ENCODE data around the gene MARCHF7.
"Not testable (repeated sequence)": the region's sequence is repeated elsewhere in the genome, so short reads cannot be mapped to it uniquely, and the experiment has no call there.

MARCHF7 gene, protein sequence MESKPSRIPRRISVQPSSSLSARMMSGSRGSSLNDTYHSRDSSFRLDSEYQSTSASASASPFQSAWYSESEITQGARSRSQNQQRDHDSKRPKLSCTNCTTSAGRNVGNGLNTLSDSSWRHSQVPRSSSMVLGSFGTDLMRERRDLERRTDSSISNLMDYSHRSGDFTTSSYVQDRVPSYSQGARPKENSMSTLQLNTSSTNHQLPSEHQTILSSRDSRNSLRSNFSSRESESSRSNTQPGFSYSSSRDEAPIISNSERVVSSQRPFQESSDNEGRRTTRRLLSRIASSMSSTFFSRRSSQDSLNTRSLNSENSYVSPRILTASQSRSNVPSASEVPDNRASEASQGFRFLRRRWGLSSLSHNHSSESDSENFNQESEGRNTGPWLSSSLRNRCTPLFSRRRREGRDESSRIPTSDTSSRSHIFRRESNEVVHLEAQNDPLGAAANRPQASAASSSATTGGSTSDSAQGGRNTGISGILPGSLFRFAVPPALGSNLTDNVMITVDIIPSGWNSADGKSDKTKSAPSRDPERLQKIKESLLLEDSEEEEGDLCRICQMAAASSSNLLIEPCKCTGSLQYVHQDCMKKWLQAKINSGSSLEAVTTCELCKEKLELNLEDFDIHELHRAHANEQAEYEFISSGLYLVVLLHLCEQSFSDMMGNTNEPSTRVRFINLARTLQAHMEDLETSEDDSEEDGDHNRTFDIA

DNA sequence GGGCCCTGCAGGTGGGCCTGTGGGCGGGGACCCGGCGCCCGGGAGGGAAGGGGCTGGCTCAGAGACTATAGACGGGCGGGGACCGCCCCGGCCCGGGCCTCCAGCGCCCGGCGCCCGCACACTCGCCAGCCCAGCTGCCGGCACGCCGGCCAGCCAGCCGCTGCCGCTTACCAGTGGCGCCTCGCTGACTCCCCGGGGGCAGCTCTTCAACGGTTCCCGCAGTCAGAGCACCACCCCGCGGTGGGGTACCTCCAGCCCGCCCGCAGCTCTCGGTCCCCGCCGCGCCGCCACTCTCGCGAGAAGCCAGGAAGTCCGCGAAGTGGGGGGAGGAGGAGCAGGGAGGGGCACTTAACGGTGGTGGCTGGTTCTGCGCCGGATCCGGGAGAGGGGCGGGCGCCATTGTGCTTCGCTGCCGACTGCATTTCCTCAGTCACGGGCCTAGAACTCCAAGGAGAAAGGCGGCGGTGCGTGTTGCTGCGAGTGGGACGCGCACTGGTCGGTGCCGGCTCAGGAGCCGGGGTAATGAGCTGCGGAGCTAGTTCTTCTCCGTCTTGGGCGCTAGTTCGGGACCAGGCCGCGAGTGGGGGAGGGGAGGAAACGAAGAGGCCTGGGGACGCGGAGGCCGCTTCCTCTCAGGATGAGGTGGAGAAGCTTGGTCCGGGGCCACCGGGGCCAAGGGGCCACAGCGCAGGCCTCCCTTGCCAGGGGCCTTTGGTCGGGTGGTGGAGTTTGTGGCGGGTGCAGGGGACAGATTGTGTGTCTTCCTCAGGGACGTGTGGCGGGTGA is at the start of gene MARCHF7:
TSS of gene MARCHF7 (plus strand) at position 364 of the 786 bp plus-strand sequence. CDS start 16,517 bp downstream, outside the sequence.
- peak; percentile 93 for DNase-seq

DNA sequence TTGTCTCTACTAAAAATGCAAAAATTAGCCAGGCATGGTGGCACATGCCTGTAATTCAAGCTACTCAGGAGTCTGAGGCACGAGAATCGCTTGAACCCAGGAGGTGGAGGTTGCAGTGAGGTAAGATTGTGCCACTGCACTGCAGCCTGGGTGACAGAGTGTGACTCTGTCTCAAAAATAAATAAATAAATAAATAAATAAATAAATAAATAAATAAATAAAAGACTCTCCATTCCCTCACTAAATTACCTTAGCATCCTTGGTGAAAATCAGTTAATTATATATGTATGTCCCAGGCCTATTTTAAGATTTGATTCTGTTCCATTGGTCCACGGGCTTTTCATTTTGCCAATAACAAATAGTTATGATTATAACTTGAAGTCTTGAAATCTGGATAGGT is 44.9 kb upstream of the MARCHF7 start:
- not testable (repeated sequence) for DNase-seq

DNA sequence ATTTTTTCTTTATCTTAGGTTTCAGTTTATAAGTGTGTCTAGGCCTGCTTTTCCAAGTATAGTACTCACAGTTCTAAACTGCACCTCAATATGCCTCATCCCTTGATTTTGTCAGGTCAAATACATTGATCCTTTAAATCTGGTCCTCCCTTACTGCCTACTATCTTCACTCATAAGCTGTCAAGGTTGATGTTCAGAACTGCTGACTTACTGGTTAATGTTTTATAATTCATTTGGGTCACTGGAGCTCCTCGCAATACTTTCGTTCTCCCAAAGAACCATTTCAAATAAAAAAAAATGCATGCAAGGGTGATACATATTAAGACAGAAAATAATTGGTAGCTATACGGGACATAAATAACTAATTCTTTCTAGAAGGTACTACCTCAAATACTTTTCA is 41.3 kb upstream of the MARCHF7 start:
- no peak for DNase-seq

DNA sequence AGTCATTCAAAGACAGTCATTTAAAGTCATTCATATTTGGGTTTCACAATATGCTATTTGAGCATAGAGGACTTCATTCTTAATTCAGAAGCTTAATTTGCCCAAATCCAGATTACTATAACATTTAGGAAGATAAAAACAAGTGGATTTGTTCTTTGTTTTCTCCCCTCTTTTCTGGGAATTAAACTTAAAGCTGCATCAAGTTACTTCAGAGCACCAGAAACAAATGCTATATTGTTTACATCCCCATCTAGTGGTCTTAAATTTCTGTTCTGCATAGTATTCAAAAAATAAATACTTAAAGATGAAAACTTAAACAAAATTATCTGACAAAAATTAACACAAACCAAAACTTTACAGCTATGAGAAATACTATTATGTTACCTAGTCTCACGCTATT is 34.7 kb upstream of the MARCHF7 start:
- peak; percentile 34 for DNase-seq

DNA sequence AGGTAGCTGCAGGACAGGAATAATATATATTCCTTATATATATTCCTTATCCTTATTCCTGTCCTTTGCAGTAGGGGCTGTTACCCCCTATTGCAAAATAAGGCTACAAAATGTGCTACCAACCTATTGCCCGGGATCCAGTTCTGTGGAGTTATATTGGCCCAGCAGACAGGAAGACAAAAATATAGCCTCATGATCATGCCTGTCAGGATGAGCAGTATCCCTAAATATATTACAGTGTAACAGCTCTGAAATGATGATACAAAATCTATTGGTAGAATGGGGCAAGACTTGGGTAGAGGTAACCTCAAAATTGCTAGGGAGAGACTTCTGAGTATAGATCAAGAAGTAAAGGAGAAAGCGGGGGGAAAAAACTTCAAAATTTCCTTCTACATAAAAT is 31.6 kb upstream of the MARCHF7 start:
- DNase-seq: no peak

DNA sequence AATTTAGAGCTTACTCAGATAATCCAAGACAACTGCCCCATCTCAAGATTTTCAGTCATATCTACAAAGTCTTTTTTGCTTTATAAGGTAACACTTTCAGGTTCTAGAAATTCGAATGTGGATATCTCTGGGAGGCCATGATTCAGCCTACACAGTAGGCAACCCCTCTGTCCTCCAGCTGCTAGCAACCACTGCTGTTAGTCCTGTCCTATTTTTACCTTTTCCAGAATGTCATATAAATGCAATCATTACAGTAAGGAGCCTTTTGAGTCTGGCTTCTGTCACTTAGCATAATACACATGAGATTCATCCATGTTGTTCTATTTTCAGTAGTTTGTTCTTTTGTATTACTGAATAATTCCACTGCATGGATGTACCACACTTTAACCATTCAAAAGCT is 28.5 kb upstream of the MARCHF7 start:
- DNase-seq: no peak

DNA sequence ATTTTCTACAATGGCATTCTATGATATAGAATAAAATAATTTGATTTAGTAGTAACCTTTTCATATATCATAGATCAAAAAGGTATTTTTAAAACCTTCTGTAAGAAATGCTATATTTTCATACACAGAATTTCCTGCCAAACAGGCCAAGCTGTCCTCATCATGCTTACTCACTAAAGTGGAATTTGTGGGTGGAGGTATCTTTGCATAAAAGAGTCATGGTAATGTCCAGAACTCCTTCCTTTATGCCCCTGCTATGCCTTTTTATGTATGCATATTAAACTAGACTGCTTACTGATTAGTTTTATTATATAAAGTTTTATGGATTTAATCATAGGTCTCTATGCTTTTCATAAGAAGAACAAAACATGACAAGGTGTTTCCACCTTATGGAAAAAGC is 27.5 kb upstream of the MARCHF7 start:
- no peak for DNase-seq

DNA sequence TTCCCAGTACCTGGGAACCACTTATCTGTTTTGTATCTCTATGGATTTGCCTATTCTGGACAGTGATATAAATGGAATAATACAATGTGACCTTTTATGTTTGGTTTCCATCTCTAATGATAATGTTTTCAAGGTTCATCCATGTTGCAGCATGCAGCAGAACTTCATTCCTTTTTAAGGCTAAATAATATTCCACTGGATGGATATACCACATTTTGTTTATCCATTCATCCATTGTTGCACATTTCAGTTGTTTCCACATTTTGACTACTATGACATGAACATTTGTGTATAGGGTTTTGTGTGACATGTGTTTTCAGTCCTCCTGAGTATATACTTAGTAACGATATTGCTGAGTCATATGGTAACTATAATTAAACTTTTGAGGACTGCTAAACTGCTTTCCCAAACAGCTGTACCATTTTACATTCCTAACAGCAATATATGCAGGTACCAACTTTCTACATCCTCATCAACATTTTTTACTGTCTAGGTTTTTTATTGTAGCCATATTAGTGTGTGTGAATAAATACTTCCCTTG is 17.7 kb upstream of the MARCHF7 start:
- DNase-seq: peak; percentile 27

DNA sequence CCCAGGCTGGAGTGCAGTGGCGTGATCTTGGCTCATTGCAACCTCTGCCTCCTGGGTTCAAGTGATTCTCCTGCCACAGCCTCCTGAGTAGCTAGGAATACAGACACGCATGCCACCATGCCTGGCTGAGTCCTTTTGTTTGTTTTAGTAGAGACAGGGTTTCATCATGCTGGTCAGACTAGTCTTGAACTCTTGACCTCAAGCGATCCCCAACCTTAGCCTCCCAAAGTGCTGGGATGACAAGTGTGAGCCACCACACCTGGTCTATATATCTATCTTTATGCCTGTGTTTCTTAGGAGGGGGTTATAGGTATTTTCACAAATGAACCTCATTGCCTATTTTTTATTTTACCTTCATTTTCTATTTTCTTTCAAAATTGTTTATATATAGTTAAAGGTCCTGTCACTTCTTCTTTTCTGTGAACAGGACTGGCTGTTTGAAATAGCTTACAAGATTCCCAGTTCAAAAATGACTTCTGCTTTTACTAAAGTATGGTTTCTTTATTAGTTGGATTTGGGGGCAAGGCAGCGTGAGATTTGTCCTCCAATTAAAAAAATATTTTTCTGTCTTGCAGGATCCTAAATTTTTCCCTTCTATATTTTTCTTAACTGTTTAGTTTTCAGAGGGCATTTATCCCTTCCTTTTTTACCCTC is 16.4 kb upstream of the MARCHF7 start:
- DNase-seq: peak; percentile 91

DNA sequence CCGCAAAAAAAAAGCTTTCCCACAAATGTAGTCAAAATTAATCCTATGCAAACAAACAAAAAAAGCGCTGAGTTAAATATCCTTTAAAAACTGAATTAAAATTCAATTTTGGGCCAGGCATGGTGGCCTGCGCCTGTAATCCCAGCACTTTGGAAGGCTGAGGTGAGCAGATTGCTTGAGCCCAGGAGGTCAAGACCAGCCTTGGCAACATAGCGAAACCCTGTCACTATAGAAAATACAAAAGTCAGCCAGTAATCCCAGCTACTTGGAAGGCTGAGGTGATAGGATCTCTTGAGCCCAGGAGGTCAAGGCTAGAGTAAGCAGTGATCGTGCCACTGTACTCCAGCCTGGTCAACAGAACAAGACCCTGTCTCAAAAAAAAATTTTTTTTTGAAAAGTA is 8.8 kb upstream of the MARCHF7 start:
- no peak for DNase-seq

DNA sequence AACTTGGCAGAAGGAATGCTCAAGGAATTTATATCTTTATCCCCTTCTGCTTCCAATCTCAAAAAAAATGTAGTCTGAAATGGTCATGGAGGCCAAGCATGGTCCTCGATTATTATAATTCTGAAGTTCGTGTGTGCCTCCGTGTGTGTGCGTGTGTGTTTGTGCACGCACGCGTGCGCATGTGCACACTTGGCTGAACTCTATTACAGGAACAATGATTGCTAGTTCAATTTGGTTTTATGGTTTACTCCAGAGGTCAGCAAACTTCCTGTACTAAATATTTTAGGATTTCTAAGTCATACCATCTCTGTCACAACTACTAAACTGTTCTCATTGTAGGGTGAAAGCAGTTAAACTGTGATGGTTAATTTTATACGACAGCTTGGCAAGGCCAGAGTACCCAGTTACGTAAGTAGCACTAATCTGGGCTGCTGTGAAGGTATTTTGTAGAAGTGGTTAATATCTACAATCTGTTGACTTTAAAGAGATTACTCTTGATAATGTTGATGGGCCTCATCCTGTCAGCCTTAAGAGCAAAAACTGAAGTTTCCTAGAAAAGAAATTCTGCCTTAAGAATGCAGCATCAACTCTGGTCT is 5.8 kb upstream of the MARCHF7 start:
- peak; percentile 95 for DNase-seq

DNA sequence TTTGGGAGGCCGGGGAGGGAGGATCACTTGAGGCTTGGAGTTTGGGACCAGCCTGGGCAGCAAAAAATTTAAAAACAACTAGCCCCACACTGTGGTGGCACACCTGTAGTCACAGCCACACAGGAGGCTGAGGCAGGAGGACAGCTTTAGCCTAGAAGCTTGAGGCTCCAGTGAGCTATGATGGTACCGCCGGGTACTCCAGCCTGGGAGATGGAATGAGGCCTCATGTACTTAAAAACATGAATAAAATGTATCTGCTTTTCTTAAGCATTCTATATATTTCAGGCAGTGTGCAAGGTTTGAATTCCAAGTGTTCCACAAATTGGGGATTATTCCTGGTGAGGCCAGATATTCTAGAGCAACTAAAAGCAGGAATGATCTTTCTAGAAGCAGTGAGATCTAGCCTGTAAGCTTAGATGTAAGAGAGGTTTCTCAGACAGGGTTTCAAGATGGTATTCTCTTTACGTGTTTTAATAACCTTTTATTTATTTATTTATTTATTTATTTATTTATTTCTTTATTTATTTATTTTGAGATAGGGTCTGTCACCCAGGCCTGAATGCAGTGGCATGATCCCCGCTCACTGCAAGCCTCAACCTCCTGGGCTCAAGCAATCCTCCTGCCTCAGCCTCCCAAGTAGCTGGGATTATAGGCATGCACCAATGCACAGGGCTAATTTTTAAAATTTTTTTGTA is 4.1 kb upstream of the MARCHF7 start:
- no peak for DNase-seq

DNA sequence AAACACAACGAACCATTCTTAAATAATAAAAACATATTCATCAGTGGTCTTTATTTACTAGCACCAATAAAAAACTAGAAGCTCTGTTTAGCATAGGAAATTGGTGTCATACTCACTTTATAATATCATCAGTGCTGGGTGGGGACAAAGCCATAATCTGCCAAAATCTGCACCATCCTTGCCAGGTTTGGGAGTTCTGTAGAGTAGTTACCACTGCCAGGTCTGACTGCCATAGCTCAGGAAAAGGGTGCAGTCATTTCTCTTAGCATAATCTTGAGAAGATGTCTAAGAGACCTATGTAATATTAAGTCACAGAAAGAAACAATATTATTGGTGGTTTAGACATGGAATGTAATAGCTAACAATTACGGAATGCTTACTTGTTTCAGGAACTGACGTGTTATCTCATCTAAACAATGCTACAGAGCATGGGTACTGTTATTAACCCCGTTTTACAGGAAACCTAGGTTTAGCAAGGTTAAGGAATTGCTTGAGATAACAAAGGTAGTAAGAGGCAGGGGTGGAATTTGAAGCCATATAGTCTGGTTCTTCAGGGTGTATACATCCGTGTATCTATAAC is 1.6 kb upstream of the MARCHF7 start:
- DNase-seq: peak; percentile 38

DNA sequence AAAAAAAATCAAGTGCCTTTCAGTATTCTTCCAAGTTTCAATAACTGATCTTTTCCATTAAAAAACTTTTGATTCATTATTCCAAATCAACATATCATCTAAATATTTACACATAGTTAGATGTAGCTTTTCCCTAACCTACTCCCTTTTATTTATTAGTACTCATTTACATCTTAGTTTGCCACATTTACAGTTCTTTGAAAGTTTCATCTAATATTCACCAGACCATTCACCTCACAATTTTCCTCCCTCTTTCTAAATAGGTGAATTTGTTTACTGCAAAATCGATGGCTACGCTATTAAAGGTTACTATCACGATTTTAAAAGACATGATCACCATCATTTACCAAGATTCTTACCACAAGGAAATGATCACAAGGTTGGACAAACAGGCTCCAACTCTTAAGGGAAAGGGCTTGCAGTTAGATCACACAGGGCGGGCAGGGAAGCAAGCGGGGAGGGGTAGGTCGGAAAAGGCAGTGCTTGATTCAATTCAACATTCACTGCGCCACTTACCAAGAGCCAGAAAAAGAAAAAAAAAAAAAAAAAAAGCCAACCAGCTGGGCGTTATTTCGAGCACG is 654 bp upstream of the MARCHF7 start:
- no peak for DNase-seq

DNA sequence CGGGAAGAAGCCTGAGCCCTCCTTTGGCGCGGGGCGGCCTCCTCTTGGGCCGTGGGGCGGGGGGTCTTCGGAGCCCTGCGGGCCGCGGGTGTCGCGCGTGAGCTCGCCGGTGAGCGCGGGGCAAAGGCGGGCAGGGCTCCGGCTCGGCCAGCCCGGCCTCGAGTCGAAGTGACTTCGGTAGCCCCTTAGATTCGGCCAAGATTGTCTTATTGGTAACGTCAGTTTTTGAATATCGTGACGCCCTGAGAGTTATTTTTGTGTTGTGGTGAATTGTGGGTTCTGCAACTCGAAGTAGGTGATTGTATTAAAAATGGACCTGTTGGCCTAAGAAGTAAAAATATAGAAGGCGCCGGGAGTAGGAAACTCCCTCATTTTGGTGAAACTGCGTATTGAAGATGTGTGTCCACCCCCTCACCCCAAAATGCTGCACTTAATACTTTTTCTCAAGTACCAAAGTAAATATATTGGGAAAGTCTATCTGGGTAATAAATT is 669 bp downstream of the MARCHF7 start:
- peak; percentile 28 for DNase-seq

DNA sequence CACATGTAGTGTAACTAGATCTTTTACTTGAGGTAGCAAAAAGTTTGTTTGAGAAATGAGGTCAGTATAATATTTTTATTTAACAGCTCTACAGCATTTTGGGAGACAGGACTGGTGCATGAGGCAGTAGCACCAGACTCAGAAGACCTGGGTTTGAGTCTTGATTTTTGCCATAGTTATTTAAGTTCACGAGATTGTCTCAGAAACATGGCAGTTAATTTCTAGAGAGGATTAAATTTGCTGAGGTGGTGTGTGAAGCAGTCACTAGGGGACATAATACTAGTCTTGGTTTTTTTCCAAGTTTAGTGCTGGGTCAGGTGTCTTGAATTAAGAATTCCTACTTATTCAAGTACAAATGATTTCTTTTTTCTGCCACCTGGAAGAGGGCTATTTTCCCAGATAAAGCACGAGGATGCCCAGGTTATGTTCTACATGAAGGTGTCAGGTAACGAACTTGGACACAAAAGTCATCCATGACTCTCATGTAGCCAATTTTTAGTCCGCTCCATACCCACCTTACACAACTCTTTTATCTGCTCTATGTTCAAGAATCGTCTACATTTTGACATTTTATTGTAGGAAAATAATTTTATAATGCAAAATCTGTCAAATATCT is 1.4 kb downstream of the MARCHF7 start:
- peak; percentile 41 for DNase-seq

DNA sequence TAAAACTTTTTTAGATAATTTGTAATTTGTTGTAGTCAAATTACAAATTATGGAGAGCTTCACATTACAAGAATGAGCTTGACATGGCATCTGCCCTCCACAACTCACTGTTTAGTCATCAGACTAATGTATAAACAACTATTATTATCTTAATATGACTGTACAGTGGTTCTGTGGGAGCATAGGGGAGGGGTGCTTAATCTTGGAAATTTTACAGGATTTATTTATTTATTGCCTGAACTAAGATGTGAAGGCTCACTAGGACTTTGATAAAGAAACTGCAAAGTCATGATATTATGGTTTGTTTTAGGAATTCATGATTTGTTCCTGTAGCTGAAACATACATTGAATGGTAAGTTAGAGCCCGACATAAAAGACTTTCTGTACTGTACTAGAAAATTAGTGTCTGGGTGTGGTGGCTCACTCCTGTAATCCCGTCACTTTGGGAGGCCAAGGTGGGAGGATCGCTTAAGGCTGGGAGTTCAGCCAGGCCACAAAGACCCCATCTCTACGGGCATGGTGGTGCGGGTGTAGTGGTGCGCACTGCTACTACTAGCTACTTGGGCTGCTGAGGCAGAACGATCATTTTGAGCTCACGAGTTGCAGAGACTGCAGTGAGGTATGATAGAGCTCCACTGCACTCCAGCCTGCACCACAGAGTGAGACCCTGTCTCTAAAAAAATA is 2.1 kb downstream of the MARCHF7 start:
- DNase-seq: peak; percentile 46

DNA sequence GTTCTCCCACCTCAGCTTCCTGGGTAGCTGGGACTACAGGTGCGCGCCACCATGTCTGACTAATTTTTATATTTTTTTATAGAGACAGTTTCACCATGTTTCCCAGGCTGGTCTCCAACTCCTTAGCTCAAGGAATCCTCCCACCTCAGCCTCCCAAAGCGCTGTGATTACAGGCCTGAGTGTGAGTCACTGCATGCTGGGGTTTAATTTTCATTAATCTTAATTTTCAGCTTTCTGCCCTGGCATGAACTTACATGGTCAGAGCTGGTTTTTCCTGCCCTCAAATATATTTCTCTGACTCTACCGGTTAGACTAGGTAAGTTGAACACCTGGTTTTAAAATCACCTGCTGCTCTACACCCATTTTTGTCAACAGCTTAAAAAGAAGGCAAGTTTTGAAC is 3.1 kb downstream of the MARCHF7 start:
- DNase-seq: no peak

DNA sequence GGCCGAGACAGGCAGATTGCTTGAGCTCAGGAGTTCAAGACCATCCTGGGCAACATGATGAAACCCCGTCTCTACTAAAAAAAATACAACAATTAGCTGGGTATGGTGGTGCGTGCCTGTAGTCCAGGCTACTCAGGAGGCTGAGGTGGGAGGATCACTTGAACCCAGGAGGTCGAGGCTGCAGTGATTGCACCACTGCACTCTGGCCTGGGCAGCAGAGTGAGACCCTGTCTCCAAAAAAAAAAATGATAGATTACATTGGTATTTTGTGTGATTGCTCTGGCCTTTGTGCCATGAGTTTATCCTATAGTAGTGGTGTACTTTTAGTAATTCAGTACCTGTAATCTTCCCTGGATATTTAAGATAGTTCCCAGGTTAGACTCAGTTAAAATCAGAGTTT is 4.1 kb downstream of the MARCHF7 start:
- not testable (repeated sequence) for DNase-seq

DNA sequence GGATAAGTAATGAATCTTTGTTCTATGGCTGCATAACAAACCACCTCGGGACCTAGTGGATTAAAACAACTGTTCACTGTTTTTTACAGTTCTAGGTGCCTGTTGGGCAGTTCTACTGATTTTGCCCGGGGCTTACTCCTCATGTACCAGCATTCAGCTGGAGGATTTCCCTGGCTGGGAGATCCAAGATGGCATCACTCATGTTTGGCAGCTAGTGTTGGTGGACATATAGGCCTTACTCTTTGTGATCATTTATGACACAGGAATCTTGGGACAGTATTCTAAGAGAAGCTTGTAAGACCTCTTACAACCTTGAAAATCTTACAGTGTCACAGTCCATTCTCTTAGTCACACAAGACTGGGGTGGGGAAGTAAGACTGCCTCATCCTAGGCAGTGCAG is 4.6 kb downstream of the MARCHF7 start:
- peak; percentile 22 for DNase-seq
